HEK293 (cell line): ENCODE measurements around the gene RANGAP1.

Experiments
- CTCF ChIA-PET: fragments of 350-600 bp; formaldehyde crosslinking; extraction: SDS; loops from one replicate; lab custom pipeline; 2021; ENCODE audit warnings: antibody characterized with exemption; lab: Yijun Ruan, JAX
- POLR2A ChIA-PET: fragments of 300-600 bp; formaldehyde crosslinking; extraction: SDS; loops from one replicate; lab custom pipeline; 2020; ENCODE audit warnings: antibody characterized with exemption, inconsistent platforms; lab: Yijun Ruan, JAX
- H3K27ac ChIP-seq: fragments of 200-500 bp; sonication (Bioruptor generic); 2 replicates; pipeline ENCODE4 v1.5.1; 2014; ENCODE audit warnings: low read depth, low read length, control low read depth, inconsistent platforms; ENCODE audit errors: extremely low read depth
- H3K36me3 ChIP-seq, 2 experiments: fragments of 200-500 bp in 1 of 2; sonication (Bioruptor generic) in 1 of 2; 1 replicate in 1 of 2; 2 replicates in 1 of 2; pipeline ENCODE4 v1.5.1; 2014 to 2017; ENCODE audit warnings: inconsistent platforms in 2 of 2, low read length in 2 of 2; ENCODE audit not compliant: control insufficient read depth in 2 of 2, insufficient read depth in 1 of 2
- H3K4me1 ChIP-seq: fragments of 200-500 bp; sonication (Bioruptor generic); 2 replicates; pipeline ENCODE4 v1.5.1; 2014; ENCODE audit warnings: mild to moderate bottlenecking, low read length, inconsistent platforms; ENCODE audit not compliant: control insufficient read depth, insufficient read depth
- H3K4me3 ChIP-seq: 2 replicates; pipeline ENCODE4 v1.5.1; 2011; ENCODE audit warnings: low read depth, mild to moderate bottlenecking, control low read depth, low read length, moderate library complexity
- H3K9me3 ChIP-seq: fragments of 200-500 bp; sonication (Bioruptor generic); 2 replicates; pipeline ENCODE4 v1.5.1; 2014; ENCODE audit warnings: low read depth, low read length, inconsistent platforms; ENCODE audit not compliant: control insufficient read depth, insufficient read depth
- EGR2 ChIP-seq: fragments of 450-650 bp; formaldehyde crosslinking; IDR thresholded peaks from 2 replicates; pipeline ENCODE4 v1.5.1; 2016; ENCODE audit warnings: low read depth, missing biosample characterization, missing genetic modification characterization
- GFI1B ChIP-seq: fragments of 450-650 bp; formaldehyde crosslinking; IDR thresholded peaks from 2 replicates; pipeline ENCODE4 v1.5.1; 2016; ENCODE audit warnings: missing biosample characterization, missing genetic modification characterization
- GLI4 ChIP-seq: fragments of 450-650 bp; formaldehyde crosslinking; IDR thresholded peaks from 2 replicates; pipeline ENCODE4 v1.5.1; 2016; ENCODE audit warnings: missing biosample characterization, missing genetic modification characterization
- INSM2 ChIP-seq: fragments of 450-650 bp; formaldehyde crosslinking; IDR thresholded peaks from 2 replicates; pipeline ENCODE4 v1.5.1; 2016; ENCODE audit warnings: missing biosample characterization, missing genetic modification characterization
- KLF16 ChIP-seq: fragments of 450-650 bp; formaldehyde crosslinking; IDR thresholded peaks from 2 replicates; pipeline ENCODE4 v1.5.1; 2017; ENCODE audit warnings: missing biosample characterization, missing genetic modification characterization
- KLF9 ChIP-seq: fragments of 450-650 bp; formaldehyde crosslinking; IDR thresholded peaks from 2 replicates; pipeline ENCODE4 v1.5.1; 2016; ENCODE audit warnings: missing biosample characterization, missing genetic modification characterization, low read depth
- SP3 ChIP-seq: fragments of 450-650 bp; formaldehyde crosslinking; IDR thresholded peaks from 2 replicates; pipeline ENCODE4 v1.5.1; 2016; ENCODE audit warnings: missing biosample characterization, missing genetic modification characterization
- ZNF114 ChIP-seq: fragments of 450-650 bp; formaldehyde crosslinking; IDR thresholded peaks from 2 replicates; pipeline ENCODE4 v1.5.0; 2017; ENCODE audit warnings: missing biosample characterization, missing genetic modification characterization
- ZNF132 ChIP-seq: fragments of 450-650 bp; formaldehyde crosslinking; IDR thresholded peaks from 2 replicates; pipeline ENCODE4 v1.5.1; 2017; ENCODE audit warnings: missing biosample characterization, missing genetic modification characterization, borderline replicate concordance
- ZNF169 ChIP-seq: fragments of 450-650 bp; formaldehyde crosslinking; IDR thresholded peaks from 2 replicates; pipeline ENCODE4 v1.5.1; 2016; ENCODE audit warnings: missing biosample characterization, missing genetic modification characterization
- ZNF221 ChIP-seq: fragments of 450-650 bp; formaldehyde crosslinking; IDR thresholded peaks from 2 replicates; pipeline ENCODE4 v1.5.1; 2017; ENCODE audit warnings: missing biosample characterization, missing genetic modification characterization, borderline replicate concordance
- ZNF335 ChIP-seq: fragments of 450-650 bp; formaldehyde crosslinking; conservative IDR thresholded peaks from 2 replicates; pipeline ENCODE4 v1.5.1; 2016; ENCODE audit warnings: missing biosample characterization, missing genetic modification characterization
- ZNF350 ChIP-seq: fragments of 450-650 bp; formaldehyde crosslinking; IDR thresholded peaks from 2 replicates; pipeline ENCODE4 v1.5.0; 2017; ENCODE audit warnings: missing biosample characterization, mild to moderate bottlenecking, missing genetic modification characterization
- ZNF366 ChIP-seq: fragments of 450-650 bp; formaldehyde crosslinking; conservative IDR thresholded peaks from 2 replicates; pipeline ENCODE4 v1.5.1; 2016; ENCODE audit warnings: missing biosample characterization, missing genetic modification characterization
- ZNF560 ChIP-seq: fragments of 450-650 bp; formaldehyde crosslinking; IDR thresholded peaks from 2 replicates; pipeline ENCODE4 v1.5.1; 2017; ENCODE audit warnings: missing biosample characterization, missing genetic modification characterization, borderline replicate concordance
- ZNF585B ChIP-seq: fragments of 450-650 bp; formaldehyde crosslinking; IDR thresholded peaks from 2 replicates; pipeline ENCODE4 v1.5.1; 2016; ENCODE audit warnings: missing biosample characterization, missing genetic modification characterization
- ZNF660 ChIP-seq: fragments of 450-650 bp; IDR thresholded peaks from 2 replicates; pipeline ENCODE4 v1.5.1; 2018; ENCODE audit warnings: missing biosample characterization, mild to moderate bottlenecking, missing genetic modification characterization
- ZNF664 ChIP-seq: fragments of 450-650 bp; formaldehyde crosslinking; IDR thresholded peaks from 2 replicates; pipeline ENCODE4 v1.5.1; 2016; ENCODE audit warnings: missing biosample characterization, missing genetic modification characterization
- ZNF837 ChIP-seq: fragments of 450-650 bp; formaldehyde crosslinking; IDR thresholded peaks from 2 replicates; pipeline ENCODE4 v1.5.1; 2016; ENCODE audit warnings: missing biosample characterization, missing genetic modification characterization
- TF ChIP-seq, protein P1 (sequence below): fragments of 450-650 bp; IDR thresholded peaks from 2 replicates; pipeline ENCODE4 v1.5.1; 2018; ENCODE audit warnings: missing biosample characterization, missing genetic modification characterization
- TF ChIP-seq, protein P2 (sequence below): fragments of 450-650 bp; formaldehyde crosslinking; IDR thresholded peaks from 2 replicates; pipeline ENCODE4 v1.5.1; 2017; ENCODE audit warnings: missing biosample characterization, missing genetic modification characterization
- TF ChIP-seq, protein P3 (sequence below): fragments of 450-650 bp; formaldehyde crosslinking; IDR thresholded peaks from 2 replicates; pipeline ENCODE4 v1.5.1; 2016; ENCODE audit warnings: missing biosample characterization, missing genetic modification characterization

The RANGAP1 gene

DNA sequence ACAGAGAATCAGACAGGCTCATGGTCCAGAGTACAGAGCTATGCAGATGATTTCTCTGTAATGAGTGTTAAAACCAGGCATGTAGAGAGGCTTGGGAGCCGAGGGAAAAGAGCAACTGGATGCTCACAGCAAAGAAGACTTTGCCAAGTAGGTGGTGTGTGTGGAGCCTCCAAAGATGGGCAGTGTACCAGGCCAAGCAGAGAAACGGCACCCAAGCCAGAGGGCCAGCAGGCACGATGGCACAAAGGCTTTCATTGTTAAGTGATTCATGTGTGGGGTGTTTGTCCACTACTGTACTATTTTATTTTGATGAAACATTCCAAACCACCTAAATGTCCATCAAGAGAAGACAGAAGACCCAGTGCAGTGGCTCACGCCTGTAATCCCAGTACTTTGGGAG lies 11.1 kb downstream of the RANGAP1 start (continued):
- TF ChIP-seq, protein P1, sequence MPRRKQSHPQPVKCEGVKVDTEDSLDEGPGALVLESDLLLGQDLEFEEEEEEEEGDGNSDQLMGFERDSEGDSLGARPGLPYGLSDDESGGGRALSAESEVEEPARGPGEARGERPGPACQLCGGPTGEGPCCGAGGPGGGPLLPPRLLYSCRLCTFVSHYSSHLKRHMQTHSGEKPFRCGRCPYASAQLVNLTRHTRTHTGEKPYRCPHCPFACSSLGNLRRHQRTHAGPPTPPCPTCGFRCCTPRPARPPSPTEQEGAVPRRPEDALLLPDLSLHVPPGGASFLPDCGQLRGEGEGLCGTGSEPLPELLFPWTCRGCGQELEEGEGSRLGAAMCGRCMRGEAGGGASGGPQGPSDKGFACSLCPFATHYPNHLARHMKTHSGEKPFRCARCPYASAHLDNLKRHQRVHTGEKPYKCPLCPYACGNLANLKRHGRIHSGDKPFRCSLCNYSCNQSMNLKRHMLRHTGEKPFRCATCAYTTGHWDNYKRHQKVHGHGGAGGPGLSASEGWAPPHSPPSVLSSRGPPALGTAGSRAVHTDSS: no peak
- TF ChIP-seq ZNF132 (tag by site-specific recombination) (no peak), KLF9 (tag by site-specific recombination) (no peak), ZNF169 (tag by site-specific recombination) (no peak), ZNF221 (tag by site-specific recombination) (no peak)
- TF ChIP-seq, protein P2, sequence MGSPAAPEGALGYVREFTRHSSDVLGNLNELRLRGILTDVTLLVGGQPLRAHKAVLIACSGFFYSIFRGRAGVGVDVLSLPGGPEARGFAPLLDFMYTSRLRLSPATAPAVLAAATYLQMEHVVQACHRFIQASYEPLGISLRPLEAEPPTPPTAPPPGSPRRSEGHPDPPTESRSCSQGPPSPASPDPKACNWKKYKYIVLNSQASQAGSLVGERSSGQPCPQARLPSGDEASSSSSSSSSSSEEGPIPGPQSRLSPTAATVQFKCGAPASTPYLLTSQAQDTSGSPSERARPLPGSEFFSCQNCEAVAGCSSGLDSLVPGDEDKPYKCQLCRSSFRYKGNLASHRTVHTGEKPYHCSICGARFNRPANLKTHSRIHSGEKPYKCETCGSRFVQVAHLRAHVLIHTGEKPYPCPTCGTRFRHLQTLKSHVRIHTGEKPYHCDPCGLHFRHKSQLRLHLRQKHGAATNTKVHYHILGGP (tag by site-specific recombination): no peak

DNA sequence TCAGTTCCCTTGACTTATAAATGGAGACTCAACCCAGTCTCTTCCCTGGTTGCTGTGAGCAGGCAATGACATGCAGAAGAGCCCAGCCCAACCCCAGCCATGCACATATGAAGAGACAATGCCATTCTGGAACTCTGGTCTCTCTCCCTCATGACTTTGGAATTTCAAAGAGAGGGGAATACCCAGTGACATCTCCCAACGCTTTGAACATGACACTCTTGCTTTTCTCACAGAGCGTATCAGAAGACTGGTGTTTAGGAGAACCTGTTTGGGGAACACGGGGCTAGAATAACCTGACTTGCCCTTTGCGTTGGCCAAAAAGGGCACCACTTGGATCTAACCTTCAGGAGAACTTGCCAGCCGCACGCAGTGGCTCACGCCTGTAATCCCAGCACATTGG lies 12.9 kb downstream of the RANGAP1 start:
- ChIA-PET CTCF (interaction anchor here (1.0 to 1.2 kb wide), 2 partner anchors 13 to 16 kb away, joined by 3 read pairs; partner anchors contain the start of gene RANGAP1), POLR2A (interaction anchor here (0.7 to 1.4 kb wide), 2 partner anchors 9 to 13 kb away, joined by 3 read pairs; partner anchors contain the start of gene RANGAP1)
- no peaks in the 10 kb centered on the region for H3K9me3 ChIP-seq
- H3K27ac ChIP-seq: no peak overlapping the region
- H3K36me3 ChIP-seq: peaks cover 88 to 91% of the 10 kb centered on the region in 2 experiments
- H3K4me1 ChIP-seq: no peaks in the 10 kb centered on the region
- no peak for TF ChIP-seq ZNF335 (tag by site-specific recombination)
- no peak for TF ChIP-seq GLI4 (tag by site-specific recombination)
- TF ChIP-seq ZNF664: no peak
- TF ChIP-seq ZNF350: no peak
- TF ChIP-seq ZNF114 (tag by site-specific recombination): no peak
- no peak for TF ChIP-seq ZNF221 (tag by site-specific recombination)
- TF ChIP-seq ZNF585B (tag by site-specific recombination): no peak
- no peak for TF ChIP-seq GFI1B (tag by site-specific recombination)
- no peak for TF ChIP-seq INSM2 (tag by site-specific recombination)
- TF ChIP-seq ZNF837 (tag by site-specific recombination): no peak
- no peak for TF ChIP-seq SP3 (tag by site-specific recombination)
- TF ChIP-seq, protein P3, sequence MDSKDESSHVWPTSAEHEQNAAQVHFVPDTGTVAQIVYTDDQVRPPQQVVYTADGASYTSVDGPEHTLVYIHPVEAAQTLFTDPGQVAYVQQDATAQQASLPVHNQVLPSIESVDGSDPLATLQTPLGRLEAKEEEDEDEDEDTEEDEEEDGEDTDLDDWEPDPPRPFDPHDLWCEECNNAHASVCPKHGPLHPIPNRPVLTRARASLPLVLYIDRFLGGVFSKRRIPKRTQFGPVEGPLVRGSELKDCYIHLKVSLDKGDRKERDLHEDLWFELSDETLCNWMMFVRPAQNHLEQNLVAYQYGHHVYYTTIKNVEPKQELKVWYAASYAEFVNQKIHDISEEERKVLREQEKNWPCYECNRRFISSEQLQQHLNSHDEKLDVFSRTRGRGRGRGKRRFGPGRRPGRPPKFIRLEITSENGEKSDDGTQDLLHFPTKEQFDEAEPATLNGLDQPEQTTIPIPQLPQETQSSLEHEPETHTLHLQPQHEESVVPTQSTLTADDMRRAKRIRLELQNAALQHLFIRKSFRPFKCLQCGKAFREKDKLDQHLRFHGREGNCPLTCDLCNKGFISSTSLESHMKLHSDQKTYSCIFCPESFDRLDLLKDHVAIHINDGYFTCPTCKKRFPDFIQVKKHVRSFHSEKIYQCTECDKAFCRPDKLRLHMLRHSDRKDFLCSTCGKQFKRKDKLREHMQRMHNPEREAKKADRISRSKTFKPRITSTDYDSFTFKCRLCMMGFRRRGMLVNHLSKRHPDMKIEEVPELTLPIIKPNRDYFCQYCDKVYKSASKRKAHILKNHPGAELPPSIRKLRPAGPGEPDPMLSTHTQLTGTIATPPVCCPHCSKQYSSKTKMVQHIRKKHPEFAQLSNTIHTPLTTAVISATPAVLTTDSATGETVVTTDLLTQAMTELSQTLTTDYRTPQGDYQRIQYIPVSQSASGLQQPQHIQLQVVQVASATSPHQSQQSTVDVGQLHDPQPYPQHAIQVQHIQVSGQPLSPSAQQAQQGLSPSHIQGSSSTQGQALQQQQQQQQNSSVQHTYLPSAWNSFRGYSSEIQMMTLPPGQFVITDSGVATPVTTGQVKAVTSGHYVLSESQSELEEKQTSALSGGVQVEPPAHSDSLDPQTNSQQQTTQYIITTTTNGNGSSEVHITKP: no peak
- TF ChIP-seq KLF16 (tag by site-specific recombination): no peak
- no peak for TF ChIP-seq EGR2 (tag by site-specific recombination)
- no peak for TF ChIP-seq ZNF660 (tag by site-specific recombination)
- TF ChIP-seq ZNF560 (tag by site-specific recombination): no peak
- TF ChIP-seq ZNF366 (tag by site-specific recombination): no peak
- H3K4me3 ChIP-seq: no peak overlapping the region
